KOPT-K1 (cell line): ENCODE data around the gene FGF2.
"Not testable (repeated sequence)": the region's sequence is repeated elsewhere in the genome, so short reads cannot be mapped to it uniquely, and the experiment has no call there.

ENCODE experiments used
- H3K27ac ChIP-seq: fragments of 200-600 bp; sonication (generic); 2 replicates; pipeline ENCODE4 v1.5.1; 2016; ENCODE audit warnings: antibody characterized with exemption, mild to moderate bottlenecking, low read depth, low read length; ENCODE audit not compliant: poor library complexity, severe bottlenecking
- H3K36me3 ChIP-seq: fragments of 200-600 bp; sonication (generic); 2 replicates; pipeline ENCODE4 v1.5.1; 2017; ENCODE audit warnings: antibody characterized with exemption, mild to moderate bottlenecking, low read length, moderate library complexity; ENCODE audit not compliant: insufficient read depth
- H3K9me3 ChIP-seq: fragments of 200-600 bp; sonication (generic); 2 replicates; pipeline ENCODE4 v1.5.1; 2017; ENCODE audit warnings: antibody characterized with exemption, low read length, mild to moderate bottlenecking; ENCODE audit not compliant: insufficient read depth, poor library complexity, severe bottlenecking

FGF2 gene

DNA sequence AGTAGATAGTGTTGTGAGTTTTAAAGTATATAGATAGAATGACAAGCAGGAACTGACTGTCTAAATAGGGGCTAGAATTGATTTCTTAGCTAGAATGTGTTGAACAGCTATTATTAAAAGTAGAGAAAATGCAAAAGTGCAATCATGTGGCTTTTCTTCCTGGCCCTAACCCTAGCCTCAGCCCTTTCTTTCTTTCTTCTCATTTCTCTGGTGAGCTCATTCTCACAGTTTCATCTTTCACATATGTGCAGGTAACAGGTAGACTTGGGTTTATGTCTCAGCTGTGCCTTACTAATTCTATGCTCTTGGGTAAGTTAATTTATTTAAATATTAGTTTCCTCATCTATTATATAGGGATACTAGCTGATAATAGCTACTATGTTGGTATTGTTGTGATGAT lies 24.9 kb downstream of the FGF2 start:
- H3K36me3 ChIP-seq = no peaks in the 10 kb centered on the region
- H3K27ac ChIP-seq = no peak overlapping the region

DNA sequence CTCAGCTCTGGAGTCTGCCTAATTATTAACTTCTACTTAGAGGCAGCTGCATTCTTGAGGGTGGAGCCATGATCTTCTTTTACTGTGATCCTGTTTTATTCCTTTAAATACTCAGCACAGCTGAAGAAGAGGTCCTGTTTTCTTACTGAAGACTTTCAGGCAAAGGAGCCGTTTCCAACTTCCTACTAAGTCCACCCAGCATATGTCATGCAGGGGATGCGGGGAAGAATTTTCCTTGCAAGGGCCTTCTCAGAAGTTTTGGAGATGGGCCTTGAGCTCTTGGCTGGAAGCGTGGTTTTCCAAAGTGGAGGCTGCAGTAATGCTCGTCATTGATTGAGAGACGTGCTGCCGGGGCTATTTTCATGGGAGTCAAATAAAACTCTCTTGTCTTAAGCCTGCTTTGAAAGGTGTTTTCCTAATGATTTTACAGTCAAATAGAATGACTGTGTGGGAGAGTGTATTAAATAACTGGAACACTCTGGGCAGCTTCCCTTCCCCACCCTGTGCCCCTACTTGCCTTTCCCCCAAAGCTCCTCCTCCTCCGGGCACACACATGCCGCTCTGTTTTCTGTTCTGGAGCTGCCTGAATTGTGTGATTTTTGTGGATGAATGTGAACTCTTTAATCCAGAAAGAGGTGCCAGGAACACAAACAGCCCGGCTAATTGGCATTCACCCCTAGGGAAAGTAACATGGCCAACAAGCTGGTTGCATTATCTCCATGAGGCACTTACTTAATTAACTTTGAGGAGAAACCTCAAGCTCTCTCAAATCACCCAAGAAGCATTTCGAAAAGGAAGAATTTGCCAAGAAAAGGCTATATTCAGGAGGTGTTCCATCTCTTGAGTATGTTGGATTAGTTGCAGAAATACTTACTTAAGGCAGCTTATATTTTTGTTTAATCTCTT lies 28.1 kb downstream of the FGF2 start:
- no peaks in the 10 kb centered on the region for H3K9me3 ChIP-seq
- H3K27ac ChIP-seq = no peak overlapping the region
- H3K36me3 ChIP-seq = no peaks in the 10 kb centered on the region

More for the DNA sequence above, 24.9 kb downstream of the FGF2 start:
- H3K9me3 ChIP-seq = no peaks in the 10 kb centered on the region

DNA sequence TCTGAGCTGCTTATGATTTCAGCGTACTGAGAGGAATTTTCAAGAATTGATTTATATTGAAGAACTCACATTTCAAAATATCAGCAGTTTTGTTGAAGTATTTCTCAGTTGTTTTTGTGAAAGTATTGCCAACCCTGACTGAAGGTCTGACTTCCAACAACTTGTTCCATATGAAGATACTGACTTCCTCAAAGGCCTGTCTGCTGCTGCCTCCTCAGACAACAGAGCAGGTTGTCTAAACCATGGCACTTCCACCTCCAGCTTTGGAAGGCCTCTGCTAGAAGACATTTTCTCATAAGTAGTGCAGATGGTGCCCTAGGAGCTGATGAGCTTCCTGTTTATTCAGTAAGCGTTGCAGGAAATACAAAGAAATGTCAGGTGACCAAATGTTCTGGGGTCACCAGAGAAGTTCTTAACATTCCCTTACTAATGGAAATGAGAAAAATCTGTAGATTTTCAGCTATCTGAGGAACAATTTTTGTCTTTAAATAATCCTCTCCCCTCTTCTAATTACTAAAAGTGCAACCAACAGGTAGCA lies 28.8 kb downstream of the FGF2 start:
- H3K36me3 ChIP-seq = no peaks in the 10 kb centered on the region
- H3K27ac ChIP-seq = no peak overlapping the region
- H3K9me3 ChIP-seq = no peaks in the 10 kb centered on the region

DNA sequence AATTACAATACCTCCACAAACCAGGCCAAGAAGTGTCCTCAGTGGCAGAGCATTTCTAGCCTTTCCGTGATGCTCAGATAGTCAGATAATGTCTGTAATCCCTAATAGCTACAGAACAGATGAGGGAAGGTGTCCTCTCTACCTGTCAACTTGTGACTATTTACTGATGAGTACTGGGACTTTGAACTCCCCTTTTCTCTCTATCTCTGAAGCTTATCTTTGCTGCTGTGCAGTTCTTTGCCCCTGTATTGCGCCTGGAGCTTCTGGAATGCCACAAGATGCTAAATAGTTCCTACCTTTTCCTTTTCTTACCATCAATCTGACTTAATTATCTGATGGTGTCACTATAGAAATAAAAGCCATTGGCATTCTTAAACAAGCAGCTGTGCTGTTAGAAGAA lies 30.5 kb downstream of the FGF2 start:
- Histone ChIP-seq H3K27ac (no peak overlapping the region), H3K36me3 (no peaks in the 10 kb centered on the region), H3K9me3 (no peaks in the 10 kb centered on the region)

DNA sequence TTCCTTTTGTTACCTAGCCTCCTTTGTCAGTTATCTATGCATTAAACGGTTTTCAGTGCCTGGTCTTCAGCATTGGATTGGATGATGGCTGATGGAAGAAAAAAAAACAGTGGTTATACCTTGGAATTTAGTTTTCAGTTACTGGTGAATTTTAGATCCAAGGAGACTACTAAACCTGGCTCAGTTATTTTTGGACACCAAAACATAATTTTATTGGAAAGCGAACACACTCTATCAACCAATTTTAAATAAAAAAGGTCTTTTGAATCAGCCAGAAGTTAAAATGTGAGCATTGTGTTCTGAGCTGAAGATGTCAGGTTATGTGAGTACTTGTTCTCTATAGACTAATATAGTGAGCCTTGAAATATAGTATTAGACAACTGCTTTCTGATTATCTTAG lies 32.1 kb downstream of the FGF2 start:
- H3K36me3 ChIP-seq = no peaks in the 10 kb centered on the region
- H3K27ac ChIP-seq = no peak overlapping the region
- H3K9me3 ChIP-seq = no peaks in the 10 kb centered on the region

DNA sequence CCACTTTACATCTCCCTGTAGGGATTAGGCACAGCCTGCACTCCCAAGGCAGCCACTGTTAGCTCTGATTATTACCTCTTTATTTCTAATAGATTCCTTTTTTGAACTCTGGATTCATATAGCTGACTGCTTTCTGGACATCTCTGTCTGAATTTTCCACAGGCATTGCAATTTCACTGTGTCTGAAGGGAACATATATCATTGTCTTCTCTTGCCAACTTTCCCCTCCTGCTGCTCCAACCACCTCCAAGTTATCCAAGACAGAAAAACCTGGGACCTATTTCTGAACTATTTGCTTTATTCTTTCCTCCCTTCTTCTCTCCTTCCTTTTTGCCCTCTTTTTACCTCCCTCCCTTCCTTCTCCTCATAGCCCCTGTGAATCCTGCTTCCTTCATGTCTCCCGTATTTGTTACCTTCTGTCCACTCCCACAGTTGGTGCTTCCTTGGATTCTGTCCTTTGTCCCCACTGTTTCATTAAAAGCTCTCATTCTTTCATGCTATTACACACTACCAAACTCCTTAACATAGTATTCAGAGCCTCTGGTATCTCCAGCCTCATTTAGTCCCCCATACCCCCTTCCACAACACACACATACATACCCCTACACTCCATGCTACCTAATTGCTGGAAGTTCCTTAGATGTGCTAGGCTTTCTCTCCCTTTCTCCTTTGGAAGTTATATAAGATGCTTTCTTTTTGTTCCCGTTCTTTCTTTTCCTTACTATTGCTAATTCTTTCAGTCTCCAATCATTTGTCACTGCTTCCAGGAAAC lies 34.7 kb downstream of the FGF2 start:
- Histone ChIP-seq H3K9me3 (no peaks in the 10 kb centered on the region), H3K27ac (no peak overlapping the region), H3K36me3 (no peaks in the 10 kb centered on the region)

DNA sequence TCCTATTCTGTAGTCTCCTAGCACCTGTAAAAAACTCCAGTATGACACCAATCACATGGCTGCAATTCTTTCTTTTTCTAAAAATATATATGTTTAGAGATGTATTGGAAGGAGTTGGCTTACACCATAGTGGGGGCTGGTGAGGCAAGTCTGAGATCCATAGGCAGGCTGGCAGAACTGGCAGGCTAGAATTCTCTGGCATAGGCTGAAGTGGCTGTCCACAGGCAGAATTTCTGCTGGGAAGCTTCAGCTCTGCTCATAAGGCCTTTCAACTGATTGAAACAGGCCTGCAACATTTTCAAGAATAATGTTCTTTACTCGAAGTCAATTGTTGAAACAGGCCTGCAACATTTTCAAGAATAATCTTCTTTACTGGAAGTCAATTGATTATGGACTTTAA lies 37.0 kb downstream of the FGF2 start:
- H3K27ac ChIP-seq = no peak overlapping the region
- H3K9me3 ChIP-seq = no peaks in the 10 kb centered on the region
- H3K36me3 ChIP-seq = no peaks in the 10 kb centered on the region

DNA sequence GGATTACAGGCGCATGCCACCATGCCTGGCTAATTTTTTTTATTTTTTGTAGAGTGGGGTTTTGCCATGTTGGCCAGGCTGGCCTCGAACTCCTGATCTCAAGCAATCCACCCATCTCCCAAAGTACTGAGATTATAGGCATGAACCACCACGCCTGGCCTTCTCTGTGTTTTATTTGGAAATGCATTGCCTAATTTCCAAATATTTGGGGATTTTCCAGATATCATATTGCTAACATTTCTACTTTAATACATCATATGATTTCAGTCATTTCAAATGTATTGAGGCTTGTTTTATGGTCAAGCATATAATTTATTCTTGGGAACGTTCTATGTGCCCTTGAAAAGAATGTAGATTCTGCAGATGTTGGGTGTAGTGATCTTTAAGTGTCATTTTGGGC lies 38.8 kb downstream of the FGF2 start:
- Histone ChIP-seq H3K36me3 (no peaks in the 10 kb centered on the region), H3K9me3 (no peaks in the 10 kb centered on the region), H3K27ac (no peak overlapping the region)

DNA sequence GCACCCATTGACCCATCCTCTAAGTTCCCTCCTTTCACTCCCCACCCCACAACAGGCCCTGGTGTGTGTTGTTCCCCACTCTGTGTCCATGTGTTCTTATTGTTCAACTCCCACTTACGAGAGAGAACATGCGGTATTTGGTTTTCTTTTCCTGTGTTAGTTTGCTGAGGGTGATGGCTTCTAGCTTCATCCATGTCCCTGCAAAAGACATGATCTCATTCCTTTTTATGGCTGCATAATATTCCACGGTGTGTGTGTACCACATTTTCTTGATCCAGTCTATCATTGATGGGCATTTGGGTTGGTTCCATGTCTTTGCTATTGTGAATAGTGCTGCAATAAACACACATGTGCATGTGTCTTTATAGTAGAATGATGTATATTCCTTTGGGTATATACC lies 41.6 kb downstream of the FGF2 start:
- H3K36me3 ChIP-seq, H3K27ac ChIP-seq, H3K9me3 ChIP-seq: not testable (repeated sequence)

DNA sequence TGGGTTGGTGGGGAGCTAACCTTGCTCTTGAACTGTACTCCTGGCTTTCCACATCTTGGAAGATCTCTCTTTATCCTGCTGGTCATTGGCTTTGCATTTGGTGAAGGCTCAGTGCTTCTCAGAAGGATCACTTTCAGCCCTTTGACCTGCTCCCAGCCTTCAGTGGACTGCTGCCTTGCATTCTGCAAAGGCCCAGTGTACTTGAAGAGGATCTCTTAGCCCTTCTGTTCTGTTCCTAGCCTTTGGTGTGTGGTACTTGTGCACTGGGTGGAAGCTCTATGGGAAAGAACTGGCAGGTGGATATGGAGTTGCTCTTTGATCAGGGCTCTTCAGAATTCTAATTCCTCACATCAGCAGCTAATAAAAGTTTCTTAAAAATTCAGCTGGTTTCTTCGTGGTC lies 46.5 kb downstream of the FGF2 start:
- peaks cover 5% of the 10 kb centered on the region for H3K9me3 ChIP-seq
- H3K36me3 ChIP-seq = no peaks in the 10 kb centered on the region
- H3K27ac ChIP-seq = no peak overlapping the region

DNA sequence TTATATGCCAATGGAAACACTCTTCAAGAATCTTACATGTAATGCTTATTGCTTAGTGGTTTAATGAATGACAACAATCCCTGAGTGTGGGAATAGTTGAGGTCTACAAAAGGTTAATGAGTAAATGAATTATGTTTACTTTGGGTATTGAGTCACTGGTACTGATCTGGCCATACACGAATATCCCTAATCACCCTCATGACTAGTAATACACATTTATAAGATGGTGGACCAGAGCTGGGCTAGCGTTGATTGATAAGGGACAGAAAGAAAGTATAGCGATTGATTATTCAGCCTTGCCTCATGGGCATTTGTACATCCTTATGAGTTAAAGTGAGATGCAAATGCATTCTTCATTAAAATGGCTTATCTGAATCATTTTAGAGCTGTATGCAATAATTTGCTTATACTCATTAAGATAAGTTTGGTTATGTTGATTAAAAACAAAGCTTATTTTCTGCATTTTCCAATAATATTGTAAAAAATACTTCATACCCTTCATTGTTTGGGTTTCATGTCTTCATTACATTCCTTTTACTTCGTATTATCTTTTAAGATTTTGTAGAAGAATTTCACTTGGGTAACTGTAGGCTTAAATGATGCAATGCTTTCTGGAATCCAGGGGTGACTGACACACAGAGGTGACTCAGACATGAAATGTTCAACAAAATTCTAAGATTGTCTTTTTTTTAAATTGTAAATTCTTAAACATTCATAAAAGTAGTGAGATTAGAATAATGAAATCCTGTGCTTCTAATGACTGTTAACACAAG lies 47.4 kb downstream of the FGF2 start:
- no peak overlapping the region for H3K27ac ChIP-seq
- no peaks in the 10 kb centered on the region for H3K36me3 ChIP-seq
- H3K9me3 ChIP-seq = peaks cover 5% of the 10 kb centered on the region

DNA sequence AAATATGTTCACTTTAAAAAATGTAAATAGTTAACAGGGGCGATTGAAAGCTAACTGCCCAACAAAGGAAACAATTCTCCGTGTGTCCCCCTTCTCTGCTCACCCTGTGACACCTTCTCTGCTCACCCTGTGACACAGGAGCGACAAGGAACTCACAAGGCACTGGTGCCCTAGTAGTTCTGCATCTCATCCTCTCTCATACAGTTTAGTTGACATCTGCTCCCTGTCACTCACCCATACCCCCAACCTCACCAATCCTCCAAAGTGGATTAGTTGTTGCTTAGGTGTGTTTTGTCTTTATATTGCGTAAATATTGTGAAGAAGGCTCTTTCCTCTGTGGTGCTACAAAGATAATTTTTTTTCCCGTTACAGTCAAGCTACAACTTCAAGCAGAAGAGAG lies 49.3 kb downstream of the FGF2 start:
- H3K36me3 ChIP-seq = no peaks in the 10 kb centered on the region
- H3K27ac ChIP-seq = no peak overlapping the region
- peaks cover 14% of the 10 kb centered on the region for H3K9me3 ChIP-seq

DNA sequence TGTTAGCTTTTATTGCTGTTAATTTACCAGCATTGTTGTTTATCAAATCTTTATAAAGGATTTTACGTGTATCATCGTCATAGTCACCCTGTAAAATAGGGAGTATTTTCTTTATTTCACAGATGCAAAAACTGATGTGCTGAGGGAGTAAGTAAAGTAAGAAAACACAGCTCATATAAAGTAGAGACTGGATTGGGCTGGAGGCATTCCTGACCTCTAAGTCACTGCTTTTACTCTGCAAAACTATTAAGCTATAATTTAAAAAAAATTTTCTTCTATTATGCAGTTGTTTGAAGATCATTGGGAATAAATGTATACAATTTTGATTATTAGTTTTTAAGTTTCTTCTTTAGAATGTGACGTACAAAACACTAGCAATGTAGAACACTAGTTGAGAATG lies 49.8 kb downstream of the FGF2 start:
- no peak overlapping the region for H3K27ac ChIP-seq
- peaks cover 16% of the 10 kb centered on the region for H3K9me3 ChIP-seq
- H3K36me3 ChIP-seq = no peaks in the 10 kb centered on the region

DNA sequence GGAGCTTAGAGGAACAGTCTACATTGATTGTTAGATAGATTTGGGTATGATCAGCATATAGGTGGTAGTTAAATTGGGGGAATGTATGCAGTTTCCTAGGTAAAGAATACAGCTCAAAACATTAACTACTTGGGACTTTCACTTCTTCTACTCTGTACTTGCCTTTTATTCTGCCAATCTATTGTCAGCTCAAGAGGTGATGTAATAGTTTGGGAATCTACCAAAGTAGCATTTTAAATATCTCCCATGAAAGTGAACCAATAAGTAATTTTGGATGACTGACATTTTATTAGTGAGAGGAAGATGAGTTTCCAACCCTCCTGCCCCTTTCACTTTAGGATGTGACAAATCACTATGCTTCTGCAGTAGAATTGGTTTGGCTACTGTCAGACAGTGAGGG lies 52.4 kb downstream of the FGF2 start:
- H3K9me3 ChIP-seq = peaks cover 14% of the 10 kb centered on the region
- no peak overlapping the region for H3K27ac ChIP-seq
- H3K36me3 ChIP-seq = no peaks in the 10 kb centered on the region
